HCT116 (cell line): ENCODE results near the gene CSF2RB. TPM values are rescaled to one million over a fixed set of nuclear protein-coding genes. Genes with fewer than 3 reads are reported as not detected.

Experiments
- CEBPB ChIP-seq: IDR thresholded peaks from 2 replicates; pipeline ENCODE4 v1.6.1; 2012; ENCODE audit warnings: low read depth
- EGR1 ChIP-seq: IDR thresholded peaks from 2 replicates; pipeline ENCODE4 v1.6.1; 2012; ENCODE audit warnings: low read depth
- EZH2 ChIP-seq: fragments of 200-600 bp; sonication (generic); IDR thresholded peaks from 2 replicates; pipeline ENCODE4 v1.6.1; 2017; ENCODE audit warnings: antibody characterized with exemption, mixed run types
- EZH2phosphoT487 ChIP-seq: fragments of 200-600 bp; IDR thresholded peaks from 2 replicates; pipeline ENCODE4 v1.6.1; 2018; ENCODE audit warnings: antibody characterized with exemption, borderline replicate concordance
- MAX ChIP-seq: IDR thresholded peaks from 2 replicates; pipeline ENCODE4 v1.6.1; 2012
- POLR2AphosphoS5 ChIP-seq: IDR thresholded peaks from 2 replicates; pipeline ENCODE4 v1.6.1; 2011; ENCODE audit warnings: mild to moderate bottlenecking, low read depth, low read length, moderate library complexity
- SP1 ChIP-seq: IDR thresholded peaks from 2 replicates; pipeline ENCODE4 v1.6.1; 2012; ENCODE audit warnings: low read depth
- SRF ChIP-seq: IDR thresholded peaks from 2 replicates; pipeline ENCODE4 v1.6.1; 2012; ENCODE audit warnings: low read depth
- TCF7L2 ChIP-seq: IDR thresholded peaks from 2 replicates; pipeline ENCODE4 v1.7.0; 2011; ENCODE audit warnings: borderline replicate concordance, inconsistent platforms; ENCODE audit not compliant: insufficient read depth, insufficient read length; ENCODE audit errors: extremely low read depth
- YY1 ChIP-seq: IDR thresholded peaks from 2 replicates; pipeline ENCODE4 v1.6.1; 2011; ENCODE audit warnings: low read length, low read depth, moderate library complexity, mild to moderate bottlenecking; ENCODE audit not compliant: insufficient replicate concordance; ENCODE audit errors: extremely low read depth
- ZFX ChIP-seq: fragments of 450-650 bp; IDR thresholded peaks from 2 replicates; pipeline ENCODE4 v1.6.1; 2017
- total RNA-seq: library from RNA; stranded (reverse); gene quantifications from one replicate; pipeline ENCODE4 v1.2.1, GENCODE V29; 2021; ENCODE audit not compliant: unreplicated experiment
- TF ChIP-seq, protein P1 (sequence below): IDR thresholded peaks from 2 replicates; pipeline ENCODE4 v1.6.1; 2012; ENCODE audit warnings: low read depth

CSF2RB gene
- total RNA-seq, 1 experiment from 2014 or later, result 0.10 TPM

GRCh38 chr22:36951746-36952145 lies 38.3 kb downstream of the CSF2RB start (continued):
- TF ChIP-seq, protein P1, sequence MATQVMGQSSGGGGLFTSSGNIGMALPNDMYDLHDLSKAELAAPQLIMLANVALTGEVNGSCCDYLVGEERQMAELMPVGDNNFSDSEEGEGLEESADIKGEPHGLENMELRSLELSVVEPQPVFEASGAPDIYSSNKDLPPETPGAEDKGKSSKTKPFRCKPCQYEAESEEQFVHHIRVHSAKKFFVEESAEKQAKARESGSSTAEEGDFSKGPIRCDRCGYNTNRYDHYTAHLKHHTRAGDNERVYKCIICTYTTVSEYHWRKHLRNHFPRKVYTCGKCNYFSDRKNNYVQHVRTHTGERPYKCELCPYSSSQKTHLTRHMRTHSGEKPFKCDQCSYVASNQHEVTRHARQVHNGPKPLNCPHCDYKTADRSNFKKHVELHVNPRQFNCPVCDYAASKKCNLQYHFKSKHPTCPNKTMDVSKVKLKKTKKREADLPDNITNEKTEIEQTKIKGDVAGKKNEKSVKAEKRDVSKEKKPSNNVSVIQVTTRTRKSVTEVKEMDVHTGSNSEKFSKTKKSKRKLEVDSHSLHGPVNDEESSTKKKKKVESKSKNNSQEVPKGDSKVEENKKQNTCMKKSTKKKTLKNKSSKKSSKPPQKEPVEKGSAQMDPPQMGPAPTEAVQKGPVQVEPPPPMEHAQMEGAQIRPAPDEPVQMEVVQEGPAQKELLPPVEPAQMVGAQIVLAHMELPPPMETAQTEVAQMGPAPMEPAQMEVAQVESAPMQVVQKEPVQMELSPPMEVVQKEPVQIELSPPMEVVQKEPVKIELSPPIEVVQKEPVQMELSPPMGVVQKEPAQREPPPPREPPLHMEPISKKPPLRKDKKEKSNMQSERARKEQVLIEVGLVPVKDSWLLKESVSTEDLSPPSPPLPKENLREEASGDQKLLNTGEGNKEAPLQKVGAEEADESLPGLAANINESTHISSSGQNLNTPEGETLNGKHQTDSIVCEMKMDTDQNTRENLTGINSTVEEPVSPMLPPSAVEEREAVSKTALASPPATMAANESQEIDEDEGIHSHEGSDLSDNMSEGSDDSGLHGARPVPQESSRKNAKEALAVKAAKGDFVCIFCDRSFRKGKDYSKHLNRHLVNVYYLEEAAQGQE, result no peak
- TF ChIP-seq YY1, result no peak
- TF ChIP-seq CEBPB, result no peak
- TF ChIP-seq ZFX, result no peak
- TF ChIP-seq POLR2AphosphoS5, result no peak
- no peak for TF ChIP-seq SRF
- TF ChIP-seq TCF7L2, result no peak
- TF ChIP-seq MAX, result no peak
- no peak for TF ChIP-seq EZH2
- TF ChIP-seq SP1, result no peak
- no peak for TF ChIP-seq EGR1
- no peak for TF ChIP-seq EZH2phosphoT487
